K562 (cell line): ENCODE measurements around the gene HOXB5. TPM values are rescaled to one million over a fixed set of nuclear protein-coding genes. Genes with fewer than 3 reads are reported as not detected.

ENCODE experiments used
- BMI1 ChIP-seq: fragments of 150-350 bp; IDR thresholded peaks from 2 replicates; pipeline ENCODE4 v1.6.1; 2014; ENCODE audit warnings: low read length
- CBX5 ChIP-seq: IDR thresholded peaks from 2 replicates; pipeline ENCODE4 v1.6.1; 2014; ENCODE audit warnings: low read depth, borderline replicate concordance
- GABPB2 ChIP-seq: fragments of 250-450 bp; sonication (Bioruptor Pico); conservative IDR thresholded peaks from 2 replicates; pipeline ENCODE4 v1.5.1; 2021; ENCODE audit warnings: mild to moderate bottlenecking
- GATAD2B ChIP-seq: fragments of 450-650 bp; IDR thresholded peaks from 2 replicates; pipeline ENCODE4 v1.6.1; 2017; ENCODE audit warnings: mild to moderate bottlenecking, borderline replicate concordance
- L3MBTL2 ChIP-seq: fragments of 450-650 bp; IDR thresholded peaks from 2 replicates; pipeline ENCODE4 v1.6.1; 2016; ENCODE audit warnings: mild to moderate bottlenecking, moderate library complexity
- MAZ ChIP-seq, 2 experiments: fragments of 450-650 bp in 1 of 2; sonication (generic) in 1 of 2; formaldehyde crosslinking; IDR thresholded peaks in 1 of 2; conservative IDR thresholded peaks in 1 of 2; 2 replicates each; pipeline versions ENCODE4 v1.4.0 to v1.5.0; 2020; ENCODE audit warnings: mild to moderate bottlenecking in 1 of 2, missing genetic modification reagents in 1 of 2
- MECOM ChIP-seq: fragments of 250-450 bp; sonication (Bioruptor Pico); IDR thresholded peaks from 2 replicates; pipeline ENCODE4 v1.8.0; 2022; ENCODE audit warnings: inconsistent platforms
- NFATC3 ChIP-seq: fragments of 450-650 bp; IDR thresholded peaks from 2 replicates; pipeline ENCODE4 v1.6.1; 2017; ENCODE audit warnings: mild to moderate bottlenecking
- NFE2 ChIP-seq: IDR thresholded peaks from 2 replicates; pipeline ENCODE4 v1.6.1; 2014; ENCODE audit warnings: antibody characterized with exemption, low read depth
- NFIX ChIP-seq: fragments of 250-450 bp; sonication (Bioruptor Pico); IDR thresholded peaks from 2 replicates; pipeline ENCODE4 v1.4.0; 2020; ENCODE audit warnings: low read depth, mild to moderate bottlenecking, moderate library complexity
- SAP30 ChIP-seq: fragments of 200-600 bp; sonication (generic); IDR thresholded peaks from 2 replicates; pipeline ENCODE4 v1.6.1; 2012; ENCODE audit warnings: borderline replicate concordance, low read depth, mild to moderate bottlenecking, moderate library complexity, low read length, control low read depth, inconsistent platforms; ENCODE audit not compliant: insufficient read depth, poor library complexity, severe bottlenecking
- SMAD3 ChIP-seq: fragments of 450-650 bp; formaldehyde crosslinking; conservative IDR thresholded peaks from 2 replicates; pipeline ENCODE4 v1.4.0; 2020; ENCODE audit warnings: mild to moderate bottlenecking
- SOX6 ChIP-seq: fragments of 450-650 bp; IDR thresholded peaks from 2 replicates; pipeline ENCODE4 v1.6.1; 2014; ENCODE audit warnings: mild to moderate bottlenecking
- TEAD2 ChIP-seq: fragments of 450-650 bp; IDR thresholded peaks from 2 replicates; pipeline ENCODE4 v1.6.1; 2016; ENCODE audit warnings: missing genetic modification characterization, control low read depth, missing compliant biosample characterization
- TRIM24 ChIP-seq, 2 experiments: fragments of 450-650 bp; IDR thresholded peaks; 2 replicates each; pipeline ENCODE4 v1.6.1; 2016
- ZNF174 ChIP-seq: fragments of 250-450 bp; sonication (Bioruptor Pico); IDR thresholded peaks from 2 replicates; pipeline ENCODE4 v1.4.0; 2020; ENCODE audit warnings: mild to moderate bottlenecking
- ZNF589 ChIP-seq: fragments of 200-800 bp; sonication (Bioruptor generic); IDR thresholded peaks from 2 replicates; pipeline ENCODE4 v1.6.1; 2016; ENCODE audit warnings: low read depth, missing genetic modification characterization, missing compliant biosample characterization
- ZNF764 ChIP-seq: fragments of 250-450 bp; sonication (Bioruptor Pico); IDR thresholded peaks from 2 replicates; pipeline ENCODE4 v1.4.0; 2020; ENCODE audit warnings: low read depth, mild to moderate bottlenecking, moderate library complexity
- polyA plus RNA-seq, 8 experiments: library from polyadenylated mRNA; depleted of rRNA in 4 of 8; stranded (reverse) in 5 of 8; unstranded in 3 of 8; fragments of >200 nt; fragmentation: Nextera tagmentation in 2 of 8; fragmentation: Illumina TruSeq in 1 of 8; extraction: Ambion mirVana in 2 of 8; extraction: Trizol in 1 of 8; gene quantifications; 2 replicates each; pipeline versions ENCODE4 v1.2.1 to v1.2.3, GENCODE V29; 2011 to 2014; ENCODE audit warnings: inconsistent platforms in 1 of 8, missing spikeins in 1 of 8
- total RNA-seq, 7 experiments: library from RNA; depleted of rRNA in 6 of 7; stranded (reverse); fragments of >200 nt in 6 of 7; fragmentation: Illumina TruSeq in 2 of 7; extraction: Trizol in 2 of 7; gene quantifications; 2 replicates each; pipeline versions ENCODE4 v1.2.1 to v1.2.3, GENCODE V29; 2011 to 2021; ENCODE audit warnings: low replicate concordance in 1 of 7
- TF ChIP-seq, protein P1 (sequence below): sonication (generic); formaldehyde crosslinking; IDR thresholded peaks from 2 replicates; pipeline ENCODE4 v1.8.1; 2023; ENCODE audit warnings: mild to moderate bottlenecking, missing genetic modification reagents
- TF ChIP-seq, protein P2 (sequence below): fragments of 450-650 bp; IDR thresholded peaks from 2 replicates; pipeline ENCODE4 v1.6.1; 2017; ENCODE audit warnings: antibody characterized with exemption, mild to moderate bottlenecking
- TF ChIP-seq, protein P3 (sequence below): fragments of 250-450 bp; sonication (Bioruptor Pico); IDR thresholded peaks from 2 replicates; pipeline ENCODE4 v1.5.0; 2021; ENCODE audit warnings: mild to moderate bottlenecking, borderline replicate concordance

Gene HOXB5
- total and polyA plus RNA-seq, 9 of the 15 experiments (the other 6 are each of a cell fraction or from before 2014, with no cell fraction given), result 0.24 to 2.7 (median 0.65) TPM

DNA sequence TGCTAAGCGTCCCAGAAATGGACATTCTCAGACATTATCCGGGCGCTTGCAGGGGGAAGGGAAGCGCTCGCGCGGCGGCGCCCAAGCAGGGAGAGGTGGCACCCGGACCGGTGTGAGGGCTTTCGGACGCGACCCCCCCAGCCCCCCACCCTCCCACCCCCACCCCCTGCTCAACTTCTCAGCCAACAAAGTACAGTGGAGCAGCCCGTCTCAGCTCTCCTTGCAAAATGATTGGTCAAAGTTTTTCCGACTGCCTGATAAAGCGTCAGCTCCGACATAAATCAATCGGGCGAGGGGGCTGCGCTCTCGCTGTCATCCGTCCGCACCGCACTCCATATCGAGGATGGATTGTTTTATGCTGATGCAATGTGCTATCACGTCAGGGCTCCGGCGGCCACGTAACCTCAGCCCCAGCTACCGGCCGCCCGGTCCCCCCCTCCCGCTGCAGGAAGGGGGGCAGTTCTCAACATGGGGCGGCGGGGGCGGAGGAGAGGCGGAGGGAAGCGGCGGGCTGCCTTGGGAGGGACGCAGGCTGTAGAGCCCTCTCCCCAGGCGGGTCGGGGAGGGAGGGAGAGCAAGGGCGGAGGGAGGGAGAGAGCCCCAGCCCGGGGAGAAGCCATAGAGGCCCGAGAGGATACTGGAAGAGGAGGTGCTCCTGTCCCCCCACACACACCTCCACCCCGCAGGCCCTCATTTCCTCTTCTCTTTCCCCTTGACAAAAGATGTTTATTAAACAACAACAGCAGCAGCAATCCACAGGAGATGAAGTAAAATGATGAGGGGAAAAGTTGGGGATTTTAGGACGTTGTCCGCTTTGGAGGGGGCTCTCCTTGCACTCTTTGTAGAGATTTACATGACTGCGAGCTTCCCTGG is 32.9 kb upstream of the HOXB5 start, which contains the start of gene HOXB9 (continued):
- TF ChIP-seq SMAD3 (CRISPR knock-in tag), result no peak; the same call in 1 of the 2 replicates
- no peak for TF ChIP-seq MECOM
- TF ChIP-seq SOX6, result peak; percentile 94
- no peak for TF ChIP-seq ZNF174 (CRISPR knock-in tag)
- TF ChIP-seq, protein P1, sequence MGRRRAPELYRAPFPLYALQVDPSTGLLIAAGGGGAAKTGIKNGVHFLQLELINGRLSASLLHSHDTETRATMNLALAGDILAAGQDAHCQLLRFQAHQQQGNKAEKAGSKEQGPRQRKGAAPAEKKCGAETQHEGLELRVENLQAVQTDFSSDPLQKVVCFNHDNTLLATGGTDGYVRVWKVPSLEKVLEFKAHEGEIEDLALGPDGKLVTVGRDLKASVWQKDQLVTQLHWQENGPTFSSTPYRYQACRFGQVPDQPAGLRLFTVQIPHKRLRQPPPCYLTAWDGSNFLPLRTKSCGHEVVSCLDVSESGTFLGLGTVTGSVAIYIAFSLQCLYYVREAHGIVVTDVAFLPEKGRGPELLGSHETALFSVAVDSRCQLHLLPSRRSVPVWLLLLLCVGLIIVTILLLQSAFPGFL (CRISPR knock-in tag), result no peak
- TF ChIP-seq GATAD2B, result no peak; the same call in 1 of the 2 replicates
- no peak for TF ChIP-seq NFATC3
- TF ChIP-seq TEAD2 (tag), result peak; percentile 21; the same call in 1 of the 2 replicates
- TF ChIP-seq, protein P2, sequence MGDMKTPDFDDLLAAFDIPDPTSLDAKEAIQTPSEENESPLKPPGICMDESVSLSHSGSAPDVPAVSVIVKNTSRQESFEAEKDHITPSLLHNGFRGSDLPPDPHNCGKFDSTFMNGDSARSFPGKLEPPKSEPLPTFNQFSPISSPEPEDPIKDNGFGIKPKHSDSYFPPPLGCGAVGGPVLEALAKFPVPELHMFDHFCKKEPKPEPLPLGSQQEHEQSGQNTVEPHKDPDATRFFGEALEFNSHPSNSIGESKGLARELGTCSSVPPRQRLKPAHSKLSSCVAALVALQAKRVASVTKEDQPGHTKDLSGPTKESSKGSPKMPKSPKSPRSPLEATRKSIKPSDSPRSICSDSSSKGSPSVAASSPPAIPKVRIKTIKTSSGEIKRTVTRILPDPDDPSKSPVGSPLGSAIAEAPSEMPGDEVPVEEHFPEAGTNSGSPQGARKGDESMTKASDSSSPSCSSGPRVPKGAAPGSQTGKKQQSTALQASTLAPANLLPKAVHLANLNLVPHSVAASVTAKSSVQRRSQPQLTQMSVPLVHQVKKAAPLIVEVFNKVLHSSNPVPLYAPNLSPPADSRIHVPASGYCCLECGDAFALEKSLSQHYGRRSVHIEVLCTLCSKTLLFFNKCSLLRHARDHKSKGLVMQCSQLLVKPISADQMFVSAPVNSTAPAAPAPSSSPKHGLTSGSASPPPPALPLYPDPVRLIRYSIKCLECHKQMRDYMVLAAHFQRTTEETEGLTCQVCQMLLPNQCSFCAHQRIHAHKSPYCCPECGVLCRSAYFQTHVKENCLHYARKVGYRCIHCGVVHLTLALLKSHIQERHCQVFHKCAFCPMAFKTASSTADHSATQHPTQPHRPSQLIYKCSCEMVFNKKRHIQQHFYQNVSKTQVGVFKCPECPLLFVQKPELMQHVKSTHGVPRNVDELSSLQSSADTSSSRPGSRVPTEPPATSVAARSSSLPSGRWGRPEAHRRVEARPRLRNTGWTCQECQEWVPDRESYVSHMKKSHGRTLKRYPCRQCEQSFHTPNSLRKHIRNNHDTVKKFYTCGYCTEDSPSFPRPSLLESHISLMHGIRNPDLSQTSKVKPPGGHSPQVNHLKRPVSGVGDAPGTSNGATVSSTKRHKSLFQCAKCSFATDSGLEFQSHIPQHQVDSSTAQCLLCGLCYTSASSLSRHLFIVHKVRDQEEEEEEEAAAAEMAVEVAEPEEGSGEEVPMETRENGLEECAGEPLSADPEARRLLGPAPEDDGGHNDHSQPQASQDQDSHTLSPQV, result no peak
- TF ChIP-seq SAP30, result peak; percentile 14
- TF ChIP-seq, protein P3, sequence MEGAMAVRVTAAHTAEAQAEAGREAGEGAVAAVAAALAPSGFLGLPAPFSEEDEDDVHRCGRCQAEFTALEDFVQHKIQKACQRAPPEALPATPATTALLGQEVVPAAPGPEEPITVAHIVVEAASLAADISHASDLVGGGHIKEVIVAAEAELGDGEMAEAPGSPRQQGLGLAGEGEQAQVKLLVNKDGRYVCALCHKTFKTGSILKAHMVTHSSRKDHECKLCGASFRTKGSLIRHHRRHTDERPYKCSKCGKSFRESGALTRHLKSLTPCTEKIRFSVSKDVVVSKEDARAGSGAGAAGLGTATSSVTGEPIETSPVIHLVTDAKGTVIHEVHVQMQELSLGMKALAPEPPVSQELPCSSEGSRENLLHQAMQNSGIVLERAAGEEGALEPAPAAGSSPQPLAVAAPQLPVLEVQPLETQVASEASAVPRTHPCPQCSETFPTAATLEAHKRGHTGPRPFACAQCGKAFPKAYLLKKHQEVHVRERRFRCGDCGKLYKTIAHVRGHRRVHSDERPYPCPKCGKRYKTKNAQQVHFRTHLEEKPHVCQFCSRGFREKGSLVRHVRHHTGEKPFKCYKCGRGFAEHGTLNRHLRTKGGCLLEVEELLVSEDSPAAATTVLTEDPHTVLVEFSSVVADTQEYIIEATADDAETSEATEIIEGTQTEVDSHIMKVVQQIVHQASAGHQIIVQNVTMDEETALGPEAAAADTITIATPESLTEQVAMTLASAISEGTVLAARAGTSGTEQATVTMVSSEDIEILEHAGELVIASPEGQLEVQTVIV, result no peak
- no peak for TF ChIP-seq NFIX
- peak; percentile 25 to 71; a peak in 2 of 4 replicates for TF ChIP-seq TRIM24 (IDR thresholded peaks at IDR 0.05)
- TF ChIP-seq MAZ (CRISPR knock-in tag; conservative IDR thresholded peaks at IDR 0.05 in 1 of 2, IDR thresholded peaks at IDR 0.05 in 1 of 2), result peak; percentile 99 to 100
- TF ChIP-seq BMI1, result no peak
- TF ChIP-seq CBX5, result peak; percentile 68; the same call in 1 of the 2 replicates
- TF ChIP-seq GABPB2 (CRISPR knock-in tag), result no peak
- no peak for TF ChIP-seq L3MBTL2
- TF ChIP-seq ZNF589 (CRISPR knock-in tag), result peak; percentile 71; the same call in 1 of the 2 replicates
- no peak for TF ChIP-seq ZNF764 (CRISPR knock-in tag)
- peak; percentile 73 for TF ChIP-seq NFE2
